GM23338 (cell line): Measurements from ENCODE around the gene TMEM132A. TPM values are rescaled to one million over a fixed set of nuclear protein-coding genes. Genes with fewer than 3 reads are reported as not detected.

Source experiments
- ATAC-seq: fragments of 200-7000 bp; cut with Tn5 transposase; 3 replicates; pipeline ENCODE4 v1.9.1; 2020
- DNase-seq: peaks from one replicate; pipeline ENCODE4 v3.0.0-alpha.2; 2015; ENCODE audit warnings: low spot score
- H2AFZ ChIP-seq: fragments of 200-600 bp; sonication (generic); 2 replicates; pipeline ENCODE4 v1.8.0; 2016; ENCODE audit warnings: antibody characterized with exemption, mild to moderate bottlenecking, moderate library complexity
- H3F3A ChIP-seq: fragments of 200-600 bp; sonication (generic); replicated peaks from 2 replicates; pipeline ENCODE4 v1.8.0; 2017; ENCODE audit warnings: antibody characterized with exemption, mixed run types, low read depth
- H3K27ac ChIP-seq: fragments of 200-600 bp; sonication (generic); 2 replicates; pipeline ENCODE4 v1.6.1; 2016; ENCODE audit warnings: low read depth
- H3K27me3 ChIP-seq: fragments of 200-600 bp; sonication (generic); 2 replicates; pipeline ENCODE4 v1.8.0; 2016; ENCODE audit warnings: mild to moderate bottlenecking, mixed run types, moderate library complexity; ENCODE audit not compliant: insufficient read depth
- H3K36me3 ChIP-seq: fragments of 200-600 bp; sonication (generic); 2 replicates; pipeline ENCODE4 v1.8.0; 2016; ENCODE audit warnings: mild to moderate bottlenecking; ENCODE audit not compliant: insufficient read depth
- H3K4me1 ChIP-seq: fragments of 200-600 bp; sonication (generic); 2 replicates; pipeline ENCODE4 v1.8.0; 2016; ENCODE audit warnings: mild to moderate bottlenecking, moderate library complexity; ENCODE audit not compliant: insufficient read depth
- H3K4me2 ChIP-seq: fragments of 200-600 bp; sonication (generic); 2 replicates; pipeline ENCODE4 v1.7.1; 2017; ENCODE audit warnings: mixed run types
- H3K4me3 ChIP-seq: fragments of 200-600 bp; sonication (generic); 2 replicates; pipeline ENCODE4 v1.6.1; 2016; ENCODE audit warnings: mixed run types
- H3K79me2 ChIP-seq: fragments of 200-600 bp; sonication (generic); replicated peaks from 2 replicates; pipeline ENCODE4 v1.8.0; 2017; ENCODE audit warnings: mild to moderate bottlenecking; ENCODE audit not compliant: insufficient read depth
- H3K9me2 ChIP-seq: fragments of 200-600 bp; sonication (generic); 2 replicates; pipeline ENCODE4 v1.8.0; 2017; ENCODE audit not compliant: insufficient read depth
- H4K20me1 ChIP-seq: fragments of 200-600 bp; sonication (generic); replicated peaks from 2 replicates; pipeline ENCODE4 v1.8.0; 2017; ENCODE audit warnings: mild to moderate bottlenecking; ENCODE audit not compliant: insufficient read depth
- H3K27ac Mint-ChIP-seq: 2 replicates; pipeline ENCODE4 v1.8.0; 2020; ENCODE audit warnings: inconsistent platforms, mild to moderate bottlenecking, moderate library complexity, mixed read lengths
- H3K27me3 Mint-ChIP-seq: 3 replicates; pipeline ENCODE4 v1.8.0; 2022; ENCODE audit warnings: low read depth, mild to moderate bottlenecking, moderate library complexity, mixed read lengths, inconsistent platforms; ENCODE audit not compliant: insufficient read depth, poor library complexity
- H3K36me3 Mint-ChIP-seq: 3 replicates; pipeline ENCODE4 v1.8.0; 2021; ENCODE audit warnings: low read depth, mild to moderate bottlenecking, inconsistent platforms, moderate library complexity, mixed read lengths
- H3K4me1 Mint-ChIP-seq: 3 replicates; pipeline ENCODE4 v1.8.0; 2020; ENCODE audit warnings: mild to moderate bottlenecking, inconsistent platforms, mixed read lengths
- H3K4me3 Mint-ChIP-seq: 3 replicates; pipeline ENCODE4 v1.8.0; 2021; ENCODE audit warnings: moderate library complexity, mild to moderate bottlenecking, inconsistent platforms, mixed read lengths
- H3K9me3 Mint-ChIP-seq: 3 replicates; pipeline ENCODE4 v1.8.0; 2020; ENCODE audit warnings: moderate library complexity, mild to moderate bottlenecking, inconsistent platforms, mixed read lengths
- CREB1 ChIP-seq: fragments of 250-450 bp; sonication (Bioruptor Pico); IDR thresholded peaks from 2 replicates; pipeline ENCODE4 v1.5.0; 2020; ENCODE audit warnings: low read depth, mild to moderate bottlenecking, moderate library complexity
- EZH2 ChIP-seq: fragments of 200-600 bp; sonication (generic); IDR thresholded peaks from one replicate; pipeline ENCODE4 v1.8.0; 2017; ENCODE audit warnings: antibody characterized with exemption, mild to moderate bottlenecking, low read depth; ENCODE audit not compliant: unreplicated experiment
- EZH2phosphoT487 ChIP-seq: fragments of 200-600 bp; sonication (generic); IDR thresholded peaks from one replicate; pipeline ENCODE4 v1.8.1; 2018; ENCODE audit warnings: antibody characterized with exemption; ENCODE audit not compliant: unreplicated experiment
- JUNB ChIP-seq: IDR thresholded peaks from one replicate; pipeline ENCODE4 v1.6.1; 2016; ENCODE audit warnings: antibody characterized with exemption; ENCODE audit not compliant: unreplicated experiment
- NANOG ChIP-seq: IDR thresholded peaks from 2 replicates; pipeline ENCODE4 v1.6.1; 2016; ENCODE audit warnings: antibody characterized with exemption, borderline replicate concordance
- POLR2AphosphoS5 ChIP-seq: IDR thresholded peaks from 2 replicates; pipeline ENCODE4 v1.6.1; 2016; ENCODE audit warnings: antibody characterized with exemption, low read depth
- REST ChIP-seq: IDR thresholded peaks from one replicate; pipeline ENCODE4 v1.6.1; 2018; ENCODE audit warnings: antibody characterized with exemption; ENCODE audit not compliant: unreplicated experiment
- STAT1 ChIP-seq: IDR thresholded peaks from one replicate; pipeline ENCODE4 v1.6.1; 2016; ENCODE audit warnings: antibody characterized with exemption; ENCODE audit not compliant: unreplicated experiment
- ZNF114 ChIP-seq: fragments of 250-450 bp; sonication (Bioruptor Pico); IDR thresholded peaks from 2 replicates; pipeline ENCODE4 v1.5.0; 2020; ENCODE audit warnings: mild to moderate bottlenecking, moderate library complexity
- ZNF331 ChIP-seq: fragments of 250-450 bp; sonication (Bioruptor Pico); IDR thresholded peaks from 2 replicates; pipeline ENCODE4 v1.5.0; 2020; ENCODE audit warnings: low read depth, mild to moderate bottlenecking, moderate library complexity
- ZNF462 ChIP-seq: fragments of 250-450 bp; sonication (Bioruptor Pico); IDR thresholded peaks from 2 replicates; pipeline ENCODE4 v1.5.0; 2020; ENCODE audit warnings: mild to moderate bottlenecking, moderate library complexity
- polyA plus RNA-seq: library from polyadenylated mRNA; unstranded; fragments of >200 nt; fragmentation: Nextera tagmentation; extraction: Ambion mirVana; gene quantifications from 2 replicates; pipeline ENCODE4 v1.2.1, GENCODE V29; 2016
- total RNA-seq: library from RNA; depleted of rRNA; stranded (reverse); fragments of >200 nt; shearing (Covaris generic); gene quantifications from 2 replicates; pipeline ENCODE4 v1.2.3, GENCODE V29; 2014
- TF ChIP-seq, protein P1 (sequence below): IDR thresholded peaks from 2 replicates; pipeline ENCODE4 v1.6.1; 2016; ENCODE audit warnings: antibody characterized with exemption
- TF ChIP-seq, protein P2 (sequence below), 2 experiments: fragments of 200-600 bp in 1 of 2; sonication (generic) in 1 of 2; conservative IDR thresholded peaks; 2 replicates each; pipeline versions ENCODE4 v1.5.1 to v1.6.1; 2016 to 2017; ENCODE audit warnings: antibody characterized with exemption in 2 of 2, low read depth in 2 of 2, mild to moderate bottlenecking in 2 of 2, moderate library complexity in 1 of 2

Gene TMEM132A
- total and polyA plus RNA-seq, 2 experiments from 2014 or later, result 36.2 to 96.6 TPM

DNA sequence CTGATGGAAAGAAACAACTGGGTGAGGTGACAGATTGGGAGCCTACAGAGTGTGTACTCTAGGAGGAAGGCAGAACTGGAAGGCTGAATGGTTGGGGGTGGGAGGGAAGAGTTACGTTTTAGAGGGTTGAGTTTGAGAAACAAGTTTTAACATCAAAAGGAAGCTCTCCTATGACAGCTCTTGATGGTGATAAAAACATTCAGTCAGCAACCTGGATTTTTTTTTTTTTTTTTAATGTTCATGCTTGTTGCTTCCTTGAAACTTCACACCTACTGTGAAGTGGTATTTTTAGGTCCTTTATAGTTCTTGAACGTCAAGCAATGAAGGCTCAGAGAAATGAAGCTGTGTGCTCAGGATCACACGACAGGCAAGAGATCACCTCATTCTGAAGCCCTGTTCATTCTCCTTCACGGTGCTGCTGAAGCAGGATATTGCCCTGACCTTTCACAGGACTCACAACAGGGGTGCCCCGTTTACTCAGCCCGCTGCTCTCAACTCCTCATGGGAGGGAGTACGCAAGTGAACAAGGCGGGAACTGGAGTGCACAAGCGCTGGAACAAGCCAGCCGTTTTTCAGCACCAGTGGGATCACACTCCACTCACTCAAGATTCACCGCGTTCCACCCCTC is 11.9 kb upstream of the TMEM132A start:
- H3K4me2 ChIP-seq, result peak overlapping the region; percentile 25; the same call in 1 of the 2 replicates
- H2AFZ ChIP-seq, result peak overlapping the region; percentile 92; the same call in 1 of the 2 replicates
- peaks cover 5% of the 10 kb centered on the region; the same call in 1 of the 3 replicates for H3K36me3 Mint-ChIP-seq
- peak overlapping the region; percentile 5; the same call in 1 of the 3 replicates for H3K4me3 Mint-ChIP-seq
- H3K27me3 ChIP-seq, result no peaks in the 10 kb centered on the region
- 0 out of 2 replicates have a peak, but pooled peaks cover 6% of the 10 kb centered on the region for H3F3A ChIP-seq
- H3K4me1 ChIP-seq, result peaks cover 20% of the 10 kb centered on the region
- no peak for ATAC-seq
- peaks cover 6% of the 10 kb centered on the region for H3K79me2 ChIP-seq
- H3K4me3 ChIP-seq, result no peak overlapping the region
- no peaks in the 10 kb centered on the region for H3K9me2 ChIP-seq
- DNase-seq, result peak; percentile 35
- H4K20me1 ChIP-seq, result 0 out of 2 replicates have a peak, but pooled peaks cover 4% of the 10 kb centered on the region
- TF ChIP-seq REST (no peak), JUNB (no peak), ZNF331 (CRISPR knock-in tag) (no peak), CREB1 (no peak), ZNF114 (CRISPR knock-in tag) (no peak), ZNF462 (CRISPR knock-in tag) (no peak), NANOG (no peak), EZH2 (no peak), EZH2phosphoT487 (no peak), STAT1 (no peak), POLR2AphosphoS5 (no peak)
- TF ChIP-seq, protein P1, sequence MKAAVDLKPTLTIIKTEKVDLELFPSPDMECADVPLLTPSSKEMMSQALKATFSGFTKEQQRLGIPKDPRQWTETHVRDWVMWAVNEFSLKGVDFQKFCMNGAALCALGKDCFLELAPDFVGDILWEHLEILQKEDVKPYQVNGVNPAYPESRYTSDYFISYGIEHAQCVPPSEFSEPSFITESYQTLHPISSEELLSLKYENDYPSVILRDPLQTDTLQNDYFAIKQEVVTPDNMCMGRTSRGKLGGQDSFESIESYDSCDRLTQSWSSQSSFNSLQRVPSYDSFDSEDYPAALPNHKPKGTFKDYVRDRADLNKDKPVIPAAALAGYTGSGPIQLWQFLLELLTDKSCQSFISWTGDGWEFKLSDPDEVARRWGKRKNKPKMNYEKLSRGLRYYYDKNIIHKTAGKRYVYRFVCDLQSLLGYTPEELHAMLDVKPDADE, result no peak
- TF ChIP-seq, protein P2, sequence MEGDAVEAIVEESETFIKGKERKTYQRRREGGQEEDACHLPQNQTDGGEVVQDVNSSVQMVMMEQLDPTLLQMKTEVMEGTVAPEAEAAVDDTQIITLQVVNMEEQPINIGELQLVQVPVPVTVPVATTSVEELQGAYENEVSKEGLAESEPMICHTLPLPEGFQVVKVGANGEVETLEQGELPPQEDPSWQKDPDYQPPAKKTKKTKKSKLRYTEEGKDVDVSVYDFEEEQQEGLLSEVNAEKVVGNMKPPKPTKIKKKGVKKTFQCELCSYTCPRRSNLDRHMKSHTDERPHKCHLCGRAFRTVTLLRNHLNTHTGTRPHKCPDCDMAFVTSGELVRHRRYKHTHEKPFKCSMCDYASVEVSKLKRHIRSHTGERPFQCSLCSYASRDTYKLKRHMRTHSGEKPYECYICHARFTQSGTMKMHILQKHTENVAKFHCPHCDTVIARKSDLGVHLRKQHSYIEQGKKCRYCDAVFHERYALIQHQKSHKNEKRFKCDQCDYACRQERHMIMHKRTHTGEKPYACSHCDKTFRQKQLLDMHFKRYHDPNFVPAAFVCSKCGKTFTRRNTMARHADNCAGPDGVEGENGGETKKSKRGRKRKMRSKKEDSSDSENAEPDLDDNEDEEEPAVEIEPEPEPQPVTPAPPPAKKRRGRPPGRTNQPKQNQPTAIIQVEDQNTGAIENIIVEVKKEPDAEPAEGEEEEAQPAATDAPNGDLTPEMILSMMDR (conservative IDR thresholded peaks at IDR 0.05; ENCODE audit: low read depth in 2 of 2), result no peak
- H3K36me3 ChIP-seq, result no peaks in the 10 kb centered on the region
- H3K9me3 Mint-ChIP-seq, result no peaks in the 10 kb centered on the region; the same call in 2 of the 3 replicates
- no peak overlapping the region for H3K27ac Mint-ChIP-seq
- H3K4me1 Mint-ChIP-seq, result peaks cover 34% of the 10 kb centered on the region
- H3K27ac ChIP-seq, result no peak overlapping the region
- peaks cover 4% of the 10 kb centered on the region for H3K27me3 Mint-ChIP-seq
